ENCODE measurements around the gene NDUFA12.
A peak's percentile ranks its signal among the peaks of the same experiment; 100 is the strongest.

Gene NDUFA12

DNA sequence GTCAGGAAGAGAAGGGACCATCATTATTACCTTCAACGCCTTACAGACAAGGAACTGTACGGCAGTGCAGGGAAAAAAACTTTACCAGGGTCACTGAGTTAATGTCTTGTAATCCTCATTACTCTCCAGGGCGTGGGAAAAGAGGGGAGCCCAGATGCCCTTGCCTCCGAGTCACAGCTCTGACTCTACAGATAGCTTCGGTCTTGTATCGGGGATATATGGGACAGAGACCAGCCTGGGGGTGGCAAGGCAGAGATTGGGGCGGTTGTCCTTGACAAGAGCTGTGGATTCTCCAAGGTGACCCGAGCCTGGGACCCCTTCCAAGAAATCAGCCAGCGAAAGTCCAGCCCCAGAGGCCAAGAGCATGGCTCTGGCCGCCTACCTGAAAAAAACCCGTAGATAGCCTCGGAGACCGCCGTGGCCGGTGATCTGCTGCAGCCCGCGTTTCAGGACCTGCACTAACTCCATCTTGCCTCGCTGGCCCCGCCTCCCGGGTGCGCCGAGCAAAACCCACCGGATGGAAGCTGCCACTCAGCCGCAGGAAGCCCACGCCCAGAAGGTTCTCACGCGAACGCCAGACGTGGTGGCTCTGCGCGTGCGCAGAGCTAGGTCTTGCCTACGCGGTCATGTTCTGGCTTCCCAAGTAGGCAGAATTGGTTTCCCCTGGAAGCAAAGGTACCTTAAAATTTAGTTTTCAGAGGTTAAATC is at the start of gene NDUFA12:
NDUFA12 (minus strand) TSS at position 485 of the 708 bp plus-strand sequence; CDS start at position 468, 17 bp downstream.
- POLR2A ChIA-PET = interaction anchor here (0.7 to 1.5 kb wide), 12 partner anchors 9 to 1032 kb away, joined by 3 to 10 read pairs (median 6); partner anchors contain the start of genes LTA4H, METAP2 and NR2C1
- peak within 1 kb of the TSS; percentile 69 for H3K27ac ChIP-seq (ENCODE audit: extremely low read depth, low read depth, low read length)
- peak within 1 kb of the TSS; percentile 98 for H3K4me3 ChIP-seq (ENCODE audit: low read depth, low read length)
- H3K9me3 ChIP-seq (ENCODE audit: control insufficient read depth, insufficient read depth, low read depth, low read length) = no peaks in the 10 kb centered on the region
- H3K36me3 ChIP-seq (ENCODE audit: control insufficient read depth in 2 of 2, insufficient read depth in 1 of 2, low read length in 2 of 2) = peaks cover 13 to 23% of the 10 kb centered on the region in 2 experiments; a peak in 2 of 3 replicates
- CTCF ChIA-PET = interaction anchor here (0.7 to 1.4 kb wide), 2 partner anchors 9 to 457 kb away, joined by 3 to 5 read pairs; no protein-coding TSS in a partner anchor
- no peaks in the 10 kb centered on the region; the same call in 1 of the 2 replicates for H3K4me1 ChIP-seq (ENCODE audit: control insufficient read depth, insufficient read depth, low read length)
- peak; percentile 3; the same call in 1 of the 2 replicates for TF ChIP-seq ZNF2 (tag by site-specific recombination; IDR thresholded peaks at IDR 0.05)
- peak; percentile 75 for TF ChIP-seq SP7 (tag by site-specific recombination; IDR thresholded peaks at IDR 0.05)
- TF ChIP-seq ZNF175 (tag by site-specific recombination; IDR thresholded peaks at IDR 0.05) = no peak
- TF ChIP-seq TCF7L2 (IDR thresholded peaks at IDR 0.05; ENCODE audit: borderline replicate concordance, low read depth, low read length) = no peak
- TF ChIP-seq ZNF654 (tag by site-specific recombination; IDR thresholded peaks at IDR 0.05; ENCODE audit: low read depth) = no peak
- TF ChIP-seq ZNF707 (tag by site-specific recombination; IDR thresholded peaks at IDR 0.05) = no peak
- TF ChIP-seq MZF1 (tag by site-specific recombination; IDR thresholded peaks at IDR 0.05; ENCODE audit: borderline replicate concordance) = no peak
- TF ChIP-seq, protein P1, sequence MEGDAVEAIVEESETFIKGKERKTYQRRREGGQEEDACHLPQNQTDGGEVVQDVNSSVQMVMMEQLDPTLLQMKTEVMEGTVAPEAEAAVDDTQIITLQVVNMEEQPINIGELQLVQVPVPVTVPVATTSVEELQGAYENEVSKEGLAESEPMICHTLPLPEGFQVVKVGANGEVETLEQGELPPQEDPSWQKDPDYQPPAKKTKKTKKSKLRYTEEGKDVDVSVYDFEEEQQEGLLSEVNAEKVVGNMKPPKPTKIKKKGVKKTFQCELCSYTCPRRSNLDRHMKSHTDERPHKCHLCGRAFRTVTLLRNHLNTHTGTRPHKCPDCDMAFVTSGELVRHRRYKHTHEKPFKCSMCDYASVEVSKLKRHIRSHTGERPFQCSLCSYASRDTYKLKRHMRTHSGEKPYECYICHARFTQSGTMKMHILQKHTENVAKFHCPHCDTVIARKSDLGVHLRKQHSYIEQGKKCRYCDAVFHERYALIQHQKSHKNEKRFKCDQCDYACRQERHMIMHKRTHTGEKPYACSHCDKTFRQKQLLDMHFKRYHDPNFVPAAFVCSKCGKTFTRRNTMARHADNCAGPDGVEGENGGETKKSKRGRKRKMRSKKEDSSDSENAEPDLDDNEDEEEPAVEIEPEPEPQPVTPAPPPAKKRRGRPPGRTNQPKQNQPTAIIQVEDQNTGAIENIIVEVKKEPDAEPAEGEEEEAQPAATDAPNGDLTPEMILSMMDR (tag by site-specific recombination; IDR thresholded peaks at IDR 0.05) = no peak
- TF ChIP-seq ZNF777 (tag by site-specific recombination; IDR thresholded peaks at IDR 0.05; ENCODE audit: borderline replicate concordance) = no peak
- no peak for TF ChIP-seq ZNF202 (tag by site-specific recombination; IDR thresholded peaks at IDR 0.05; ENCODE audit: borderline replicate concordance)
- no peak for TF ChIP-seq SETDB1 (IDR thresholded peaks at IDR 0.05; ENCODE audit: insufficient read length, low read length)
- TF ChIP-seq SCRT1 (tag by site-specific recombination; IDR thresholded peaks at IDR 0.05; ENCODE audit: borderline replicate concordance) = no peak
- no peak for TF ChIP-seq ZNF114 (tag by site-specific recombination; IDR thresholded peaks at IDR 0.05)
- TF ChIP-seq ZNF24 (tag by site-specific recombination; IDR thresholded peaks at IDR 0.05) = no peak
- no peak for TF ChIP-seq GLI2 (tag by site-specific recombination; IDR thresholded peaks at IDR 0.05; ENCODE audit: borderline replicate concordance, low read depth)
- no peak for TF ChIP-seq ZIC2 (tag by site-specific recombination; IDR thresholded peaks at IDR 0.05)
- peak; percentile 55 for TF ChIP-seq ZNF660 (tag by site-specific recombination; IDR thresholded peaks at IDR 0.05)
- TF ChIP-seq, protein P2, sequence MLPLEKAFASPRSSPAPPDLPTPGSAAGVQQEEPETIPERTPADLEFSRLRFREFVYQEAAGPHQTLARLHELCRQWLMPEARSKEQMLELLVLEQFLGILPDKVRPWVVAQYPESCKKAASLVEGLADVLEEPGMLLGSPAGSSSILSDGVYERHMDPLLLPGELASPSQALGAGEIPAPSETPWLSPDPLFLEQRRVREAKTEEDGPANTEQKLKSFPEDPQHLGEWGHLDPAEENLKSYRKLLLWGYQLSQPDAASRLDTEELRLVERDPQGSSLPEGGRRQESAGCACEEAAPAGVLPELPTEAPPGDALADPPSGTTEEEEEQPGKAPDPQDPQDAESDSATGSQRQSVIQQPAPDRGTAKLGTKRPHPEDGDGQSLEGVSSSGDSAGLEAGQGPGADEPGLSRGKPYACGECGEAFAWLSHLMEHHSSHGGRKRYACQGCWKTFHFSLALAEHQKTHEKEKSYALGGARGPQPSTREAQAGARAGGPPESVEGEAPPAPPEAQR (tag by site-specific recombination; IDR thresholded peaks at IDR 0.05) = no peak
- TF ChIP-seq ZBTB21 (tag by site-specific recombination; IDR thresholded peaks at IDR 0.05) = no peak
- TF ChIP-seq, protein P3, sequence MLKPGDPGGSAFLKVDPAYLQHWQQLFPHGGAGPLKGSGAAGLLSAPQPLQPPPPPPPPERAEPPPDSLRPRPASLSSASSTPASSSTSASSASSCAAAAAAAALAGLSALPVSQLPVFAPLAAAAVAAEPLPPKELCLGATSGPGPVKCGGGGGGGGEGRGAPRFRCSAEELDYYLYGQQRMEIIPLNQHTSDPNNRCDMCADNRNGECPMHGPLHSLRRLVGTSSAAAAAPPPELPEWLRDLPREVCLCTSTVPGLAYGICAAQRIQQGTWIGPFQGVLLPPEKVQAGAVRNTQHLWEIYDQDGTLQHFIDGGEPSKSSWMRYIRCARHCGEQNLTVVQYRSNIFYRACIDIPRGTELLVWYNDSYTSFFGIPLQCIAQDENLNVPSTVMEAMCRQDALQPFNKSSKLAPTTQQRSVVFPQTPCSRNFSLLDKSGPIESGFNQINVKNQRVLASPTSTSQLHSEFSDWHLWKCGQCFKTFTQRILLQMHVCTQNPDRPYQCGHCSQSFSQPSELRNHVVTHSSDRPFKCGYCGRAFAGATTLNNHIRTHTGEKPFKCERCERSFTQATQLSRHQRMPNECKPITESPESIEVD (tag by site-specific recombination; IDR thresholded peaks at IDR 0.05) = no peak
- no peak for TF ChIP-seq ZNF311 (tag by site-specific recombination; IDR thresholded peaks at IDR 0.05; ENCODE audit: borderline replicate concordance)
- no peak for TF ChIP-seq SCRT2 (tag by site-specific recombination; IDR thresholded peaks at IDR 0.05)
- TF ChIP-seq KLF10 (tag by site-specific recombination; IDR thresholded peaks at IDR 0.05) = no peak
- no peak for TF ChIP-seq ZNF791 (tag by site-specific recombination; IDR thresholded peaks at IDR 0.05)
- TF ChIP-seq ZNF664 (tag by site-specific recombination; IDR thresholded peaks at IDR 0.05) = no peak
- TF ChIP-seq ZNF501 (tag by site-specific recombination; IDR thresholded peaks at IDR 0.05) = peak; percentile 84; the same call in 1 of the 2 replicates
- no peak for TF ChIP-seq HOXA7 (CRISPR knock-in tag; IDR thresholded peaks at IDR 0.05; ENCODE audit: borderline replicate concordance)
- peak; percentile 65 for TF ChIP-seq ZFP37 (tag by site-specific recombination; IDR thresholded peaks at IDR 0.05)
- TF ChIP-seq ZXDB (tag by site-specific recombination; IDR thresholded peaks at IDR 0.05) = peak; percentile 79; the same call in 1 of the 2 replicates
- TF ChIP-seq EGR2 (tag by site-specific recombination; IDR thresholded peaks at IDR 0.05; ENCODE audit: low read depth) = peak; percentile 62
- no peak for TF ChIP-seq IKZF3 (tag by site-specific recombination; IDR thresholded peaks at IDR 0.05)
- TF ChIP-seq ZNF184 (tag by site-specific recombination; IDR thresholded peaks at IDR 0.05) = no peak
